PFSK-1 (cell line): ENCODE results near the gene CAPN3.

Source experiments
- FOXP2 ChIP-seq: optimal IDR thresholded peaks from 2 replicates; pipeline ENCODE3; 2011; ENCODE audit warnings: borderline replicate concordance, control low read depth, inconsistent platforms; ENCODE audit not compliant: insufficient read depth; ENCODE audit errors: extremely low read length, extremely low read depth
- POLR2AphosphoS5 ChIP-seq: IDR thresholded peaks from 2 replicates; pipeline ENCODE4 v1.6.1; 2012; ENCODE audit warnings: low read depth, mild to moderate bottlenecking, control low read depth, low read length, moderate library complexity
- SIN3A ChIP-seq: IDR thresholded peaks from 2 replicates; pipeline ENCODE4 v1.6.1; 2012; ENCODE audit warnings: mild to moderate bottlenecking, low read length, moderate library complexity, borderline replicate concordance; ENCODE audit not compliant: insufficient read depth
- TAF1 ChIP-seq: IDR thresholded peaks from 2 replicates; pipeline ENCODE4 v1.6.1; 2012; ENCODE audit warnings: low read length, control low read depth, borderline replicate concordance; ENCODE audit not compliant: insufficient read depth
- TF ChIP-seq, protein P1 (sequence below), 2 experiments: IDR thresholded peaks; 2 replicates each; pipeline versions ENCODE4 v1.6.1 to v1.8.0; 2011 to 2012; ENCODE audit warnings: low read depth in 2 of 2, low read length in 2 of 2, control low read depth in 1 of 2, inconsistent platforms in 1 of 2, mild to moderate bottlenecking in 1 of 2, moderate library complexity in 1 of 2; ENCODE audit not compliant: insufficient read depth in 1 of 2

CAPN3 gene

DNA sequence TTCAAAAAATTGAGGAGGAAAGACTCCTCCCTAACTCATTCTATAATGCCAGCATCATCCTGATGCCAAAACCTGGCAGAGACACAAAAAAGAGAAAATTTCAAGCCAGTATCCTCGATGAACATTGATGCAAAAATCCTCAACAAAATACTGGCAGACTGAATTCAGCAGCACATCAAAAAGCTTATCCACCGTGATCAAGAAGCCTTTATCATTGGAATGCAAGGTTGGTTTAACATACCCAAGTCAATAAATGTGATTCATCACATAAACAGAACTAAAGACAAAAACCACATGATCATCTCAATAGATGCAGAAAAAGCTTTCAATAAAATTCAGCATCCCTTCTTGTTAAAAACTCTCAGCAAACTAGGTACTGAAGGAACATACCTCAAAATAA, 24.2 kb upstream of the CAPN3 start:
- TF ChIP-seq TAF1: no peak
- no peak for TF ChIP-seq FOXP2
- no peak for TF ChIP-seq SIN3A
- TF ChIP-seq, protein P1, sequence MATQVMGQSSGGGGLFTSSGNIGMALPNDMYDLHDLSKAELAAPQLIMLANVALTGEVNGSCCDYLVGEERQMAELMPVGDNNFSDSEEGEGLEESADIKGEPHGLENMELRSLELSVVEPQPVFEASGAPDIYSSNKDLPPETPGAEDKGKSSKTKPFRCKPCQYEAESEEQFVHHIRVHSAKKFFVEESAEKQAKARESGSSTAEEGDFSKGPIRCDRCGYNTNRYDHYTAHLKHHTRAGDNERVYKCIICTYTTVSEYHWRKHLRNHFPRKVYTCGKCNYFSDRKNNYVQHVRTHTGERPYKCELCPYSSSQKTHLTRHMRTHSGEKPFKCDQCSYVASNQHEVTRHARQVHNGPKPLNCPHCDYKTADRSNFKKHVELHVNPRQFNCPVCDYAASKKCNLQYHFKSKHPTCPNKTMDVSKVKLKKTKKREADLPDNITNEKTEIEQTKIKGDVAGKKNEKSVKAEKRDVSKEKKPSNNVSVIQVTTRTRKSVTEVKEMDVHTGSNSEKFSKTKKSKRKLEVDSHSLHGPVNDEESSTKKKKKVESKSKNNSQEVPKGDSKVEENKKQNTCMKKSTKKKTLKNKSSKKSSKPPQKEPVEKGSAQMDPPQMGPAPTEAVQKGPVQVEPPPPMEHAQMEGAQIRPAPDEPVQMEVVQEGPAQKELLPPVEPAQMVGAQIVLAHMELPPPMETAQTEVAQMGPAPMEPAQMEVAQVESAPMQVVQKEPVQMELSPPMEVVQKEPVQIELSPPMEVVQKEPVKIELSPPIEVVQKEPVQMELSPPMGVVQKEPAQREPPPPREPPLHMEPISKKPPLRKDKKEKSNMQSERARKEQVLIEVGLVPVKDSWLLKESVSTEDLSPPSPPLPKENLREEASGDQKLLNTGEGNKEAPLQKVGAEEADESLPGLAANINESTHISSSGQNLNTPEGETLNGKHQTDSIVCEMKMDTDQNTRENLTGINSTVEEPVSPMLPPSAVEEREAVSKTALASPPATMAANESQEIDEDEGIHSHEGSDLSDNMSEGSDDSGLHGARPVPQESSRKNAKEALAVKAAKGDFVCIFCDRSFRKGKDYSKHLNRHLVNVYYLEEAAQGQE (IDR thresholded peaks at IDR 0.05; ENCODE audit: insufficient read depth in 1 of 2, low read depth in 2 of 2, low read length in 2 of 2): no peak
- TF ChIP-seq POLR2AphosphoS5: no peak

GRCh38 chr15:42338500-42338899, 20.8 kb upstream of the CAPN3 start:
- TF ChIP-seq SIN3A: no peak
- no peak for TF ChIP-seq POLR2AphosphoS5
- TF ChIP-seq, protein P1 (IDR thresholded peaks at IDR 0.05; ENCODE audit: insufficient read depth in 1 of 2, low read depth in 2 of 2, low read length in 2 of 2): no peak
- no peak for TF ChIP-seq FOXP2
- no peak for TF ChIP-seq TAF1

- TF ChIP-seq POLR2AphosphoS5 (no peak), SIN3A (no peak), FOXP2 (no peak), TAF1 (no peak)
- TF ChIP-seq, protein P1 (IDR thresholded peaks at IDR 0.05; ENCODE audit: insufficient read depth in 1 of 2, low read depth in 2 of 2, low read length in 2 of 2): no peak
These were observed 15.6 kb upstream of the CAPN3 start for GRCh38 chr15:42343596-42344232.

DNA sequence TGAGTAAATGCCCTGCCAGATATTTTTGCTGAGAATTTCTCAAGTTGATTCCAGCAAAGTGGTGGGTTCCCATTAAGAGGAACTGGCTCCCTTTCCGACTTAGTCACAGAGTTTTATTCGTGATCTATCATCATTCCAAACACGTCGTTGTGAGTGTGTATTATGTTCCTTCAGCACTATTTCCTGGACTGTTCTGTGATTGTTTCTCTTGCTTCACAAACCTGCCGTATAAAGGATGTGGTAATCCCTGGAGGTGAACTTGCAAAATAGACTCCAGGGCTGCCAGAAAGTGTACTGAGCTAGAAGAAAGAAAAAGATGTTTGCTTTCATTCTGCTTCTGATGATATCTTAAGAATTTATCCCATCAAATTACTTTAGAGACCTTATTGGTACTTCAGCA, 14.5 kb upstream of the CAPN3 start:
- TF ChIP-seq POLR2AphosphoS5 (no peak), FOXP2 (no peak)
- TF ChIP-seq, protein P1 (IDR thresholded peaks at IDR 0.05; ENCODE audit: insufficient read depth in 1 of 2, low read depth in 2 of 2, low read length in 2 of 2): peak in 1 of 2 experiments; percentile 81; a peak in 2 of 4 replicates

DNA sequence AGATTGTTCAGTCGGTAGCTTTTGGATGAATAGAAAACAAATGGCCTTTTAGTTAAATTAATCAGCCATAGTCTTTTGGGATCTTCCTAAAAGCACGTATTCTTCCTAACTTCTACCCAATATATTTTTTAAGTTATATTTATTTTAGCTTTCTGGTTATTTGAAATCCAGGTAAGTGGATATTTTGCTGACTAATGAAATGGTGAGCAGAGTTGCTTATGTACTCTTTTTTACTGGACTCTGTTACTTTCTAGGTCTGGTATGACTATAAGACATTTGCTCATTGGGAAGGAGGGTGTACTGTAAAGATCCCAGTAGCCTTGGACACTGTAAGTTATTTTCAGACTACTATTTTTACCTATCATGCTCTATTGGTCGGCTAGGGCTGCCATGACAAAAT, 13.8 kb upstream of the CAPN3 start:
- no peak for TF ChIP-seq POLR2AphosphoS5
- TF ChIP-seq TAF1: no peak
- TF ChIP-seq SIN3A: no peak
- TF ChIP-seq, protein P1 (IDR thresholded peaks at IDR 0.05; ENCODE audit: insufficient read depth in 1 of 2, low read depth in 2 of 2, low read length in 2 of 2): no peak
- TF ChIP-seq FOXP2: no peak
